Measurements from ENCODE around the gene PDE2A.
A peak's percentile ranks its signal among the peaks of the same experiment; 100 is the strongest.

The PDE2A gene

DNA sequence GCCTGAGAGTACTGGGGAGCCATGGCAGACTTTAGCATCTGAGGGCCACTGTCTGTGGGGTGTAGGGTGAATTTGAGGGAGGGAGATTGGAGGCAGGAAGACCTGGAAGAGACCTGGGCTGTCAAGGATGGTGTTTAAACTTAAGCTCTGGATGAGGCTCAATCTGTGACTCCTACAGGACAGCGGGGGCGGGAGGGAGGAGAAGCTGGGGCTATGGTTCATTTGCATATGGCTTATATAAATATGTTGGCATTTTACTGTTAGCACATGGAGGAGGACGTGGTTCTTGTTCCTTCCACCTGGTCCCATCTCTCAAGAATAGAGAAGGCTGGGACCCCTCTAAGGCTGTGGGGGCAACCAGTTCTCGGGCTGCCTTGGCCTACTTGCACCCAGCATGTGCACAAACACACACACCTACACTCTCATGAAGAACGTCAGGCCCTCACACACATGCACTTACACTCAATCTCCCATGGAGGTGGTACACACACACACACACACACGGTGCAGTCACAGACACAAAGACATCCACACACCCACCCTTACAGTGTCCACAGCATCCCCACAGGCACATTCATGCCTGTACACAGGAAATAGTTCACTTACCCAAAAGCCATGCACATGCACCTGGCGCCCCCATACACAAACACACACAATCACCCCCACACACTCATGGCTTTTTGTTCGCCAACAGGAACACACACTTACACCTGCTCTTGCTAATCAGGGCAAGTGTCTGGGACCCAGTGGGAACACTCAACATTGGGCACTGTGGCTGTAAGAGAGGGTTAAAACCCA lies 81.3 kb downstream of the PDE2A start:
- no peak overlapping the region for H3K4me3 ChIP-seq (replicated peaks; ENCODE audit: low read depth, low read length)

DNA sequence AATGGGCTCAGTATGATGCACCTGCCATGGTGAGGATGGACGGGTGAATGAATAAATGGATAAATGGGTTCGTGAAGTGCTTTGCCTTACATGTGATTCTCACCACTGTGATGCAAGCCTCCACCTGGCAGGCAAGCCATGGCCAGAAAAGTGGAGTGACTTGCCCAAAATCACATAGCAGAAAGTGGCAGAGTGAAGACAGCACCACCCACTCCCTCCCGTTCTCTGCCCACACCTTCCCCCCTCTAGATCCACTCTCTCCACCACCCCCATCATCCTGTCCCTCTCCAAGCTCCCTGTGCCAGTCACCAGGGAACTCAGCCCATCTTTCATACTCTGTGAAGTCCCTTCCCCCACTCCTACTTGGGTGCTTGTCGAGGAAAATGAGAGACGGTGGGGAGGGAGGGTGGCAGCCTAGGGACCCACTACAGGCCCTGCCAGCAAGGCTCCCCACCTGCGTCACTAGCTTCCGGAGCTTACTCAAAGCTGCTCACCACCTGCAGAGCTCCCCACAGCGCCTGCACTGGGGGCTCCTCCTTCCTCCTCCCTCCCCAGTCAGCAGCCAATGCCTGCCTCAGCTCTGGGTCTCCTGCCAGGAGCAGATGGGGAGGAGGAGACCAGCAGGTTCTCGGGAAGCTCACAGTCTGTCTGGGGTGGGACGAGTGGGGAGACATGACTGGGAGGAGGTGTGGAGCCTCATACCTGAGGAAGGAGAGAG lies 82.3 kb downstream of the PDE2A start:
- H3K36me3 ChIP-seq (ENCODE audit: control insufficient read depth, insufficient read depth, low read length): no peaks in the 10 kb centered on the region
- peak; percentile 39 for DNase-seq (ENCODE audit: extremely low read depth, insufficient read length)
- peaks cover 1% of the 10 kb centered on the region for H3K27me3 ChIP-seq (replicated peaks; ENCODE audit: control insufficient read depth, insufficient read depth, low read length)
- no peak for TF ChIP-seq CTCF (IDR thresholded peaks at IDR 0.05; ENCODE audit: insufficient read depth, low read length, poor library complexity, severe bottlenecking)
- H3K4me3 ChIP-seq (replicated peaks; ENCODE audit: low read depth, low read length): no peak overlapping the region

More for the DNA sequence above, 81.3 kb downstream of the PDE2A start:
- TF ChIP-seq CTCF (IDR thresholded peaks at IDR 0.05; ENCODE audit: insufficient read depth, low read length, poor library complexity, severe bottlenecking): no peak
- DNase-seq (ENCODE audit: extremely low read depth, insufficient read length): no peak
- Histone ChIP-seq H3K27me3 (replicated peaks; ENCODE audit: control insufficient read depth, insufficient read depth, low read length) (peaks cover 1% of the 10 kb centered on the region), H3K36me3 (ENCODE audit: control insufficient read depth, insufficient read depth, low read length) (no peaks in the 10 kb centered on the region)

DNA sequence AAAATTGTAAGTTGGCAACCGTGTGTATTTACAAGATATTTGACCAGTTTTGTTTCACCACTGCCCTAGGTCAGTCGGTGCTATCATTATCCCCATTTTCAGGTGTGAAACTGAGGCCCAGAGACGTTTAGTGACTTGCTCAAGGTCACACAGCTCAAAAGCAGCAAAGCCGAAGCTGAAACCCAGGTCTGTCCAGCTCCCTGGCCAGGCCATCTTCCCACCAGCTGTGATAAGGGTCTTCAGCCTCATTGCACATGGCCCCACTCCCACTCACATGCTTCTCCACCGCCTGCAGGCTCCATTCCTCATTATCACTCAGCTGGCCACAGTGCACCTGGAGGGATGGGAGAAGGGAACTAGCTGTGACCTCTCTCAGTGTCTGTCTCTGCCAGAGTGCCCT lies 83.2 kb downstream of the PDE2A start:
- H3K4me3 ChIP-seq (replicated peaks; ENCODE audit: low read depth, low read length): no peak overlapping the region
- no peak for TF ChIP-seq CTCF (IDR thresholded peaks at IDR 0.05; ENCODE audit: insufficient read depth, low read length, poor library complexity, severe bottlenecking)

DNA sequence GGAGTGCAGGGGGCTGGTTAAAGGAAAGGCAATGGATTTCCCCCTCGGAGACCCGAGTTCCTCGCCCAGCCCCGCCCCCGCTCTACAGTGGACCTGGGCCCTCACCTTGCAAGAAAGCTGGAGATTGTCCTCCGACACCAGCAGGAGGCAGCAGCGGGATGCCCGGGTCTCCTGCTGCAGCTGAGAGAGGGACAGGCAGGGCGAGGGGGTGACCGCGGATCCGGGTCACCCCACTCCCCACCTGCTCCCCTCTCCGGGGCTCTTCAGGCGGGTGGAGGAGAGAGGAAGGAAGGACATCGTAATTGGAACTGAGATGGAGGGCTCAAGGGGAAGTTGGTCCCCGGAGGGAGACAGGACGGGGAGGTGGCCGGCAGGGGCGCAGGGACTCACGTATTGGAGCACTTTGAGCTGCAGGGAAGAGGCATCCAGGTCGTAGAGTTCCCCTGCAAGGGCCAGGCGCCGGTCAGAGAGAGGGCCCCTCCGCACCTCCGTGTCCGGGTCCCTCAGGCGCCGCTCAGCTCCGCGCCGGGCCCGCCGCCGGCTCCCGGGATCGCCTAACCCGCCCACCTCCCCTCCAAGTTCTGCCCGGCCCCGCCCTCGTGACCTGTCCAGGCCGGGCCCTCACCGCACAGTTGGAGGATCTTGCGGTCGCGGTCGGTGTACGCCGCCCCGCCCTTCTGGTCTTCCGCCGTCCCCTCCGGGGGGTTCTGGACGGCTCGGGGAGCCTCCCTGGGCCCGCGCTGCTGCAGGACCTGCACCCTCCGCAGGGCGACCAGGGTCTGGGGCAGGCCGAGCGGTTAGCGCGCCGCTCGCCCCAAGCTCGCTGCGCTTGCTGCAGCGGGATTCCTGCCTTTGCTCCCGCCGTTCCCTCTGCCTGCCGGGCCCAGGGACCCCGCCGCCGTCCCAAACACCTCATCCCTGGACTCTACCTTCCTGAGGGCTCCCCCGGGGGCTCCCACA lies 84.1 kb downstream of the PDE2A start:
- Histone ChIP-seq H3K4me3 (replicated peaks; ENCODE audit: low read depth, low read length) (no peak overlapping the region), H3K36me3 (ENCODE audit: control insufficient read depth, insufficient read depth, low read length) (no peaks in the 10 kb centered on the region), H3K27me3 (replicated peaks; ENCODE audit: control insufficient read depth, insufficient read depth, low read length) (peaks cover 1% of the 10 kb centered on the region)
- peak; percentile 21 for DNase-seq (ENCODE audit: extremely low read depth, insufficient read length)
- TF ChIP-seq CTCF (IDR thresholded peaks at IDR 0.05; ENCODE audit: insufficient read depth, low read length, poor library complexity, severe bottlenecking): peak; percentile 72

More for the DNA sequence above, 83.2 kb downstream of the PDE2A start:
- Histone ChIP-seq H3K36me3 (ENCODE audit: control insufficient read depth, insufficient read depth, low read length) (no peaks in the 10 kb centered on the region), H3K27me3 (replicated peaks; ENCODE audit: control insufficient read depth, insufficient read depth, low read length) (peaks cover 1% of the 10 kb centered on the region)
- DNase-seq (ENCODE audit: extremely low read depth, insufficient read length): no peak
